ENCODE data around the gene CXCR5. TPM values are rescaled to one million over a fixed set of nuclear protein-coding genes. Genes with fewer than 3 reads are reported as not detected.

The CXCR5 gene
- total RNA-seq, 1 donor: not detected

DNA sequence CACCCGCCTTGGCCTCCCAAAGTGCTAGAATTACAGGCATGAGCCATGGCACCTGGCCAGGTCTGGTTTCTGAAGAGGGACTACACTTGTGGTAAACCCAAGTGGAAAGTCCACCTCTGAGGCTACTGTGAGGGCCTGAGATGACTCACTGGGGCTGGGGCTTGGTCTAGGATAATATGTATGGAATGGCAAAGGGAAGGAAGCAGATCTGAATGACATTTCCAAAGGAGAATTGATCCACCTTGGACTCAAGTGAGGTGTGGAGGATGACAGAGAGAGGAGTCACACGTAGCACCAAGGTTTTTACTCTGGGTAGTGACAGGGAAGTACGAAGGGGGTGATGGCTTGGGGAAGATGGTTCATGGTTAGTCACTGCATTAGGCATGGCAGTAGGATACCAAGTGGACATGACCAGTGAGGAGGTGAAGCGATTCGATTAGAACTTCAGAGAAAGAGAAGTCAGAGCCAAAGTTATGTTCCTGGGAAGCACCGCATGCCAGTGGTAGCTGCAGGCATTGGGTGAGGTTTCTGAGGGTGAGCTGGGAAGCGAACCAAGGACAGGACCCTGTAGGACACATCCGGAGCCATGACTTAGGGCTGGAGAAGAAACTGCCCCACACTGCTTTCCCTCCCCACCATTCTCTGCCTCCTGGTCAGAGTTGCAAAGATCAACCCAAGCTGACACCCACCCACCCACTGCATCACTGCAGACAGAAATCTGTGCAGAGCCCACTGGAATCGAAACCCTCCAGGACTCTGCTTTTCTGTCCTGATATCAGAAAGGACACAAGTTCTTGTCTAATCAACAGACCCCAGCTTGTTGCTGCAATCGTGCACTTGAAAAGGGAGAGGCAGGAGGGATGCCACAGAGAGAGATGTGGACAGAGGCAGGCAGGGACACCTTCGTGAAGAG is 55.1 kb downstream of the CXCR5 start:
- TF ChIP-seq, protein P1, sequence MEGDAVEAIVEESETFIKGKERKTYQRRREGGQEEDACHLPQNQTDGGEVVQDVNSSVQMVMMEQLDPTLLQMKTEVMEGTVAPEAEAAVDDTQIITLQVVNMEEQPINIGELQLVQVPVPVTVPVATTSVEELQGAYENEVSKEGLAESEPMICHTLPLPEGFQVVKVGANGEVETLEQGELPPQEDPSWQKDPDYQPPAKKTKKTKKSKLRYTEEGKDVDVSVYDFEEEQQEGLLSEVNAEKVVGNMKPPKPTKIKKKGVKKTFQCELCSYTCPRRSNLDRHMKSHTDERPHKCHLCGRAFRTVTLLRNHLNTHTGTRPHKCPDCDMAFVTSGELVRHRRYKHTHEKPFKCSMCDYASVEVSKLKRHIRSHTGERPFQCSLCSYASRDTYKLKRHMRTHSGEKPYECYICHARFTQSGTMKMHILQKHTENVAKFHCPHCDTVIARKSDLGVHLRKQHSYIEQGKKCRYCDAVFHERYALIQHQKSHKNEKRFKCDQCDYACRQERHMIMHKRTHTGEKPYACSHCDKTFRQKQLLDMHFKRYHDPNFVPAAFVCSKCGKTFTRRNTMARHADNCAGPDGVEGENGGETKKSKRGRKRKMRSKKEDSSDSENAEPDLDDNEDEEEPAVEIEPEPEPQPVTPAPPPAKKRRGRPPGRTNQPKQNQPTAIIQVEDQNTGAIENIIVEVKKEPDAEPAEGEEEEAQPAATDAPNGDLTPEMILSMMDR (IDR thresholded peaks at IDR 0.05; ENCODE audit: insufficient read depth, low read length): no peak
- peak; percentile 51 for DNase-seq (ENCODE audit: low read depth)
- no peak overlapping the region for H3K4me3 ChIP-seq (ENCODE audit: low read depth, low read length)

DNA sequence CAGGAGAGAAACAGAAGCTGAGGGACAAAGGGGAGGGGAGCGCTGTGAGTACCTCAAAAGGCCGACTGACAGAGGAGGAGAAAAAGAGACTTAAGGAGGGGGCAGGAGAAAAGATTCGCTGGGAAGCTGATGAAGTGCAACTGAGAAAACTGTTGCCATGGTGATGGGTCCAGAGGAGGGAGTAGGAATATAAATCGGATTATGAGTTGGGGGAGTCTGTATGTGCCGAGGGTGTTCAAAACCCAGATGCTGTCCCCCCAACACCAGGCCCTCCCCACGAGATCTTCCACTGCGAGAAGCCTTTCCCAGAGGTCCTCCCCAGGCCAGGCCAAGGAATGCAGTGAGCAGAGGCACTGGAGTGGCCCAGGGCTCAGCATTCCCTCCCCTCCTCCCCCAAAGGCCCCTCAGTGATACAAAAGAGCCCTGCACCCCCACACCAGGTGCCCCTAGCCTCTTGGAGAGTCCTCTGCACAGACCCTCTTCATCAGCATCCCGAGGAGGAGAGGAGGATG is 55.8 kb downstream of the CXCR5 start:
- TF ChIP-seq, protein P1 (IDR thresholded peaks at IDR 0.05; ENCODE audit: insufficient read depth, low read length): no peak
- no peak overlapping the region for H3K4me3 ChIP-seq (ENCODE audit: low read depth, low read length)
- no peak for DNase-seq (ENCODE audit: low read depth)

DNA sequence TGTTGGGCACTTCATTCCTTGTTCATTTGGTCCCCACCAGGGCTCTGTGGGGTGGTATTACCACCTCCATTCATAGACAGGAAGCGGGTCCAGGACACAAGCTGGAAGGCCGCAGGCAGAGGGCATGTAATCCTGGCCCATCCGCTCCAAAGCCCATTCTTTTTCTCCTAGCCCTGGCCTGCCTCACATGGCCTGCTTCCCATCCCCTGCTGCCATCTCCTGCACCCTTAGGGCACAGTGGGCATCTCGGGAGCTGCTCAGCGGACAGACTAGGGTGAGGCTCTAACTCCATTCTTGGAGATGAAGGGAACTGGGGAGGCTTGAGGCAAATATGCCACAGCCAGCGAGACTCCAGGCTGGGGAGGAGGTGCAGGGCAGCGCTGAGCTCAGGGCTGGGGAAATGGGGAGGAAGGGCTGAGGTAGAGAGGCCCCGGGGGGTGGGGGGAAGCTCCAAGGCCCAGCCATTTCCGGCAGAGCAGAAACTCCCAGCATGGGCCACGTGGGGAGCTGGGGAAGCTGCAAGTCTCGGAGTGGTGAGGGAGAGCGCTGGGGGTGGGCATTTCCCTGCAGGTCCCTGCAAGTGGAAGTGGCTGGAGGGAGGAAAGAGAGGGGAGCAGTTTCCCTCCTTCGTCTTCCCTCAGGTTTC is 56.4 kb downstream of the CXCR5 start:
- no peak overlapping the region for H3K4me3 ChIP-seq (ENCODE audit: low read depth, low read length)
- DNase-seq (ENCODE audit: low read depth): no peak
- TF ChIP-seq, protein P1 (IDR thresholded peaks at IDR 0.05; ENCODE audit: insufficient read depth, low read length): no peak

DNA sequence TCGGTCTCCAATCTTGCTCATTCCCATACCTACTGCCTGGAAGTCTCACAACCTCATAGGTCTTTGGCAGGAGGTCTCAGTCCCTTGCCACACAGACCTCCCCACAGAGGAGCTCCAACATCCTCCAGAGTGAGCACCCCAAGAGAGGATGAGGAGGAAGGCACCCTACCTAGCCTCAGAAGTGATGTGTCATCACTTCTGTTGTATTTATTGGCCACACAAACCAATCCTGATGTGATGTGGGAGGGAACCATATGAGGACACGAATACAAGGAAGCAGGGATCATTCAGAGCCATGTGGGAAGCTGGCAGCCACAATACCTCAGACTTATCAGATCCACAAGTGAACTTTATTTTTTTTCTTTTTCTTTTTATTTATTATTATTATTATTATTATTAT is 63.4 kb downstream of the CXCR5 start:
- TF ChIP-seq, protein P1 (IDR thresholded peaks at IDR 0.05; ENCODE audit: insufficient read depth, low read length): no peak
- no peak for DNase-seq (ENCODE audit: low read depth)
- H3K4me3 ChIP-seq (ENCODE audit: low read depth, low read length): no peak overlapping the region

Small RNA genes lying within 50 kb of the gene (small RNA-seq; reads per million reads assigned to genes)
- gene MIR4492 (not detected), gene RF00019 (not detected), gene RN7SL688P (0.19 reads per million)

Other genes starting within 250 kb of the CXCR5 start
- not detected in 2 replicates for gene TREH, start 204.2 kb upstream of the CXCR5 start, total RNA-seq (ENCODE audit: low replicate concordance)
- gene DDX6, start 92.7 kb upstream of the CXCR5 start, total RNA-seq (ENCODE audit: low replicate concordance): 174 and 189 TPM in 2 replicates
- 17.7 and 19.5 TPM in 2 replicates for gene BCL9L, start 42.0 kb downstream of the CXCR5 start, total RNA-seq (ENCODE audit: low replicate concordance)
- not detected in 2 replicates for gene UPK2, start 72.4 kb downstream of the CXCR5 start, total RNA-seq (ENCODE audit: low replicate concordance)
- not detected in 2 replicates for gene FOXR1, start 87.9 kb downstream of the CXCR5 start, total RNA-seq (ENCODE audit: low replicate concordance)
- gene CENATAC, start 114.2 kb downstream of the CXCR5 start, total RNA-seq (ENCODE audit: low replicate concordance): 30.9 and 63.4 TPM in 2 replicates
- gene RPS25, start 134.5 kb downstream of the CXCR5 start, total RNA-seq (ENCODE audit: low replicate concordance): 796 and 2,500 TPM in 2 replicates
- 61.2 and 79.9 TPM in 2 replicates for gene TRAPPC4, start 134.9 kb downstream of the CXCR5 start, total RNA-seq (ENCODE audit: low replicate concordance)
- 13.4 and 15.5 TPM in 2 replicates for gene SLC37A4, start 147.0 kb downstream of the CXCR5 start, total RNA-seq (ENCODE audit: low replicate concordance)
- 117 and 126 TPM in 2 replicates for gene HYOU1, start 173.3 kb downstream of the CXCR5 start, total RNA-seq (ENCODE audit: low replicate concordance)
- gene VPS11, start 183.9 kb downstream of the CXCR5 start, total RNA-seq (ENCODE audit: low replicate concordance): 16.8 and 29.4 TPM in 2 replicates
- gene HMBS, start 201.0 kb downstream of the CXCR5 start, total RNA-seq (ENCODE audit: low replicate concordance): 5.3 and 14.9 TPM in 2 replicates
- 7.0 and 30.5 TPM in 2 replicates for gene DPAGT1, start 218.0 kb downstream of the CXCR5 start, total RNA-seq (ENCODE audit: low replicate concordance)
- gene C2CD2L, start 223.5 kb downstream of the CXCR5 start, total RNA-seq (ENCODE audit: low replicate concordance): 2.6 and 4.9 TPM in 2 replicates
- 8.7 and 19.1 TPM in 2 replicates for gene HINFP, start 237.7 kb downstream of the CXCR5 start, total RNA-seq (ENCODE audit: low replicate concordance)